ENCODE measurements around the gene LRMDA.

- no peak for TF ChIP-seq CTCF (IDR thresholded peaks at IDR 0.05)
- no peak for TF ChIP-seq POLR2A (IDR thresholded peaks at IDR 0.05)
Measured at GRCh38 chr10:75616874-75617478, 185.6 kb downstream of the LRMDA start.
